Measurements from ENCODE around the gene CWH43.

CWH43 gene

DNA sequence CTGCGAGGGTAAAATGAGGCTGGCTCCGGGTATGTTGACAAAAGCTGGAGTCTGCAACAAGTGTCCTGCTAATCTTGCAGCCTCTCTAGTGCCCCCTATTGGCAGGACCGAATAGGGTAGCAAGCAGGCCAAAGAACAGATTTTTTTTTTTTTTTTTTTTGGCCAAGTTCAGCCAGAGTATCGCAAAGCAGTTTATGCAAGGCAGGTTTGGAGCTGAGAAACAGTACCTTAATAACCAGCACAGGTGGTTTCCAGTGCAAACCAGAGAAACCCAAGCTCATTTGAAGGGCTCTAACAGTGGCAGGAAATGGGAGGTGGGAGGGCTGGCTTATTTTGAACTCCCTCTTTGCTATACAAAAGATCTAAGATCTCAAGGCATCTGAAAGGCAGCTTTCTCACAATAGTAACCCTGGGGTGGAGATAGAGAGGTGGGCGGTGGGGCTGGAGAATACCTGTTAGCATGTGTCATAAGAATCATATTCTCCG, 41.3 kb upstream of the CWH43 start:
- Histone ChIP-seq H3K36me3 (replicated peaks; ENCODE audit: insufficient read depth, low read length) (no peaks in the 10 kb centered on the region), H2AFZ (ENCODE audit: low read length) (no peak overlapping the region), H3K9ac (ENCODE audit: low read length) (no peak overlapping the region), H3K79me2 (ENCODE audit: low read length) (no peaks in the 10 kb centered on the region), H3K27ac (ENCODE audit: low read length) (no peak overlapping the region), H3K27me3 (replicated peaks; ENCODE audit: insufficient read depth, low read length) (no peaks in the 10 kb centered on the region), H3K9me3 (replicated peaks; ENCODE audit: insufficient read depth, low read length) (no peaks in the 10 kb centered on the region), H3K4me2 (ENCODE audit: low read depth, low read length) (no peak overlapping the region), H3K9me2 (replicated peaks; ENCODE audit: insufficient read depth, low read length) (no peaks in the 10 kb centered on the region), H4K20me1 (ENCODE audit: insufficient read depth, low read length) (no peaks in the 10 kb centered on the region), H3K4me3 (ENCODE audit: low read length) (no peak overlapping the region), H3K4me1 (ENCODE audit: low read length) (no peaks in the 10 kb centered on the region), H3F3A (ENCODE audit: insufficient read depth, low read length) (no peaks in the 10 kb centered on the region)
- TF ChIP-seq EZH2phosphoT487 (IDR thresholded peaks at IDR 0.05; ENCODE audit: low read length) (no peak), EZH2 (optimal IDR thresholded peaks at IDR 0.05; ENCODE audit: low read depth, low read length) (no peak)
- TF ChIP-seq, protein P1, sequence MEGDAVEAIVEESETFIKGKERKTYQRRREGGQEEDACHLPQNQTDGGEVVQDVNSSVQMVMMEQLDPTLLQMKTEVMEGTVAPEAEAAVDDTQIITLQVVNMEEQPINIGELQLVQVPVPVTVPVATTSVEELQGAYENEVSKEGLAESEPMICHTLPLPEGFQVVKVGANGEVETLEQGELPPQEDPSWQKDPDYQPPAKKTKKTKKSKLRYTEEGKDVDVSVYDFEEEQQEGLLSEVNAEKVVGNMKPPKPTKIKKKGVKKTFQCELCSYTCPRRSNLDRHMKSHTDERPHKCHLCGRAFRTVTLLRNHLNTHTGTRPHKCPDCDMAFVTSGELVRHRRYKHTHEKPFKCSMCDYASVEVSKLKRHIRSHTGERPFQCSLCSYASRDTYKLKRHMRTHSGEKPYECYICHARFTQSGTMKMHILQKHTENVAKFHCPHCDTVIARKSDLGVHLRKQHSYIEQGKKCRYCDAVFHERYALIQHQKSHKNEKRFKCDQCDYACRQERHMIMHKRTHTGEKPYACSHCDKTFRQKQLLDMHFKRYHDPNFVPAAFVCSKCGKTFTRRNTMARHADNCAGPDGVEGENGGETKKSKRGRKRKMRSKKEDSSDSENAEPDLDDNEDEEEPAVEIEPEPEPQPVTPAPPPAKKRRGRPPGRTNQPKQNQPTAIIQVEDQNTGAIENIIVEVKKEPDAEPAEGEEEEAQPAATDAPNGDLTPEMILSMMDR (IDR thresholded peaks at IDR 0.05; ENCODE audit: low read length) = peak; percentile 61
- DNase-seq = peak; percentile 56

- no peaks in the 10 kb centered on the region for H3K27me3 ChIP-seq (replicated peaks; ENCODE audit: insufficient read depth, low read length)
- no peak overlapping the region for H2AFZ ChIP-seq (ENCODE audit: low read length)
- H3K4me2 ChIP-seq (ENCODE audit: low read depth, low read length) = no peak overlapping the region
- no peak for TF ChIP-seq EZH2phosphoT487 (IDR thresholded peaks at IDR 0.05; ENCODE audit: low read length)
- TF ChIP-seq, protein P1 (IDR thresholded peaks at IDR 0.05; ENCODE audit: low read length) = no peak
- no peak overlapping the region for H3K27ac ChIP-seq (ENCODE audit: low read length)
- no peak overlapping the region for H3K4me3 ChIP-seq (ENCODE audit: low read length)
- no peaks in the 10 kb centered on the region for H3K36me3 ChIP-seq (replicated peaks; ENCODE audit: insufficient read depth, low read length)
- no peak for DNase-seq
- no peaks in the 10 kb centered on the region for H3K9me3 ChIP-seq (replicated peaks; ENCODE audit: insufficient read depth, low read length)
- no peaks in the 10 kb centered on the region for H4K20me1 ChIP-seq (ENCODE audit: insufficient read depth, low read length)
- H3K9ac ChIP-seq (ENCODE audit: low read length) = no peak overlapping the region
- H3F3A ChIP-seq (ENCODE audit: insufficient read depth, low read length) = no peaks in the 10 kb centered on the region
- no peaks in the 10 kb centered on the region for H3K4me1 ChIP-seq (ENCODE audit: low read length)
- H3K79me2 ChIP-seq (ENCODE audit: low read length) = no peaks in the 10 kb centered on the region
- no peaks in the 10 kb centered on the region for H3K9me2 ChIP-seq (replicated peaks; ENCODE audit: insufficient read depth, low read length)
These were observed 40.1 kb upstream of the CWH43 start for GRCh38 chr4:48945981-48946380.

GRCh38 chr4:48947731-48948130, 38.3 kb upstream of the CWH43 start:
- Histone ChIP-seq H3K9me3 (replicated peaks; ENCODE audit: insufficient read depth, low read length) (no peaks in the 10 kb centered on the region), H3K27me3 (replicated peaks; ENCODE audit: insufficient read depth, low read length) (no peaks in the 10 kb centered on the region), H3K4me3 (ENCODE audit: low read length) (no peak overlapping the region), H3F3A (ENCODE audit: insufficient read depth, low read length) (no peaks in the 10 kb centered on the region), H3K4me2 (ENCODE audit: low read depth, low read length) (no peak overlapping the region), H3K27ac (ENCODE audit: low read length) (no peak overlapping the region), H4K20me1 (ENCODE audit: insufficient read depth, low read length) (no peaks in the 10 kb centered on the region), H3K4me1 (ENCODE audit: low read length) (no peaks in the 10 kb centered on the region), H2AFZ (ENCODE audit: low read length) (no peak overlapping the region), H3K9ac (ENCODE audit: low read length) (no peak overlapping the region), H3K79me2 (ENCODE audit: low read length) (no peaks in the 10 kb centered on the region), H3K36me3 (replicated peaks; ENCODE audit: insufficient read depth, low read length) (no peaks in the 10 kb centered on the region), H3K9me2 (replicated peaks; ENCODE audit: insufficient read depth, low read length) (no peaks in the 10 kb centered on the region)
- no peak for TF ChIP-seq EZH2phosphoT487 (IDR thresholded peaks at IDR 0.05; ENCODE audit: low read length)
- TF ChIP-seq, protein P1 (IDR thresholded peaks at IDR 0.05; ENCODE audit: low read length) = no peak
- no peak for TF ChIP-seq EZH2 (optimal IDR thresholded peaks at IDR 0.05; ENCODE audit: low read depth, low read length)
- no peak for DNase-seq

Measured in MM.1S (cell line).